ENCODE measurements around the gene RNF115. TPM values are rescaled to one million over a fixed set of nuclear protein-coding genes. Genes with fewer than 3 reads are reported as not detected.

The RNF115 gene
- total RNA-seq, 1 experiment from 2014 or later: 11.0 TPM

DNA sequence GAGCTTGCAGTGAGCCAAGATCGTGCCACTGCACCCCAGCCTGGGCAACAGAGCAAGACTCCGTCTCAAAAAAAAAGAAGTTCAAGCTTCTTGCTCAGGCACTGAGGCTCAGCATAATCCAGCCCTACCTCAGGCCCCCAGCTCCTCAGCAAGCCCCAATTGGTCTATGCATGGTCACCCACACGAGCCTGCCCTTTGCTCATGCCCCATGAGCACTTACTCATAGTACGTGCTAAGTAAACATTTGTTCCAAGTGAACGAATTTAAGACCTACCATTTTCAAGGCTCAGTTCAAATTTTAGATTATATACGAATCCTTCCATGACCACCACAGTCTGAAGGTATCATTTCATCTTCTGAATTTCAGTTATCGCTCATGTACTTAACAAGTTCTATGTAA, 121.1 kb downstream of the RNF115 start:
- peaks cover 10 to 12% of the 10 kb centered on the region in 2 experiments; a peak in 3 of 4 replicates for H3K4me1 Mint-ChIP-seq
- no peaks in the 10 kb centered on the region for H3K36me3 Mint-ChIP-seq (ENCODE audit: insufficient read depth in 1 of 3, low read depth in 3 of 3)
- H3K9me3 Mint-ChIP-seq: no peaks in the 10 kb centered on the region
- H4K91ac ChIP-seq (ENCODE audit: insufficient read length, low read depth, low read length): no peak overlapping the region
- no peak overlapping the region for H4K8ac ChIP-seq (replicated peaks; ENCODE audit: insufficient read length, low read depth, low read length)
- no peak overlapping the region for H3K4me3 Mint-ChIP-seq
- H3K4me1 ChIP-seq (ENCODE audit: insufficient read depth, low read length): peaks cover 2% of the 10 kb centered on the region; the same call in 1 of the 2 replicates
- H2BK12ac ChIP-seq (ENCODE audit: insufficient read length, low read depth, low read length): no peak overlapping the region
- H3K9ac ChIP-seq (ENCODE audit: extremely low read depth, insufficient read length, low read length): no peak overlapping the region
- H3T11ph ChIP-seq (ENCODE audit: low read length): no peak overlapping the region
- H3K79me2 ChIP-seq (ENCODE audit: insufficient read depth, low read length): no peaks in the 10 kb centered on the region
- H3K4ac ChIP-seq (ENCODE audit: low read depth, low read length): no peak overlapping the region
- no peak overlapping the region for H3K27ac Mint-ChIP-seq
- no peak overlapping the region for H3K4me2 ChIP-seq (ENCODE audit: insufficient read depth, insufficient read length, low read length)
- no peak overlapping the region for H2BK15ac ChIP-seq (ENCODE audit: low read depth, low read length)
- no peak overlapping the region for H2BK5ac ChIP-seq (ENCODE audit: insufficient read length, low read length)
- H3K18ac ChIP-seq (ENCODE audit: insufficient read length, low read depth, low read length): no peak overlapping the region
- H3K23ac ChIP-seq (ENCODE audit: insufficient read length, low read depth, low read length): no peak overlapping the region
- no peak overlapping the region for H4K5ac ChIP-seq (ENCODE audit: insufficient read length, low read depth, low read length)
- H3K9me3 ChIP-seq (ENCODE audit: control insufficient read depth, low read depth, low read length): no peaks in the 10 kb centered on the region
- no CpG with 5 or more reads among the region's 7 CpGs for WGBS (ENCODE audit: extremely low coverage, insufficient read length, low lambda C conversion rate)
- no peaks in the 10 kb centered on the region for H3K27me3 ChIP-seq (ENCODE audit: insufficient read depth, low read length)
- H3K56ac ChIP-seq (ENCODE audit: insufficient read length, low read depth, low read length): no peak overlapping the region
- no peaks in the 10 kb centered on the region for H4K20me1 ChIP-seq (ENCODE audit: control insufficient read depth, insufficient read depth, insufficient read length)
- peaks cover 5% of the 10 kb centered on the region for H3K27me3 Mint-ChIP-seq (ENCODE audit: low read depth)
- no peak overlapping the region for H2BK20ac ChIP-seq (ENCODE audit: low read depth, low read length, poor library complexity, severe bottlenecking)
- H3K79me1 ChIP-seq (ENCODE audit: insufficient read depth, low read depth, low read length, poor library complexity, severe bottlenecking): no peaks in the 10 kb centered on the region
- no peak overlapping the region for H3K14ac ChIP-seq (ENCODE audit: insufficient read depth, low read length)
- no peak overlapping the region for H2AFZ ChIP-seq (ENCODE audit: low read length)
- no peak overlapping the region for H3K27ac ChIP-seq (ENCODE audit: insufficient read length, low read depth, low read length)
- TF ChIP-seq, protein P1, sequence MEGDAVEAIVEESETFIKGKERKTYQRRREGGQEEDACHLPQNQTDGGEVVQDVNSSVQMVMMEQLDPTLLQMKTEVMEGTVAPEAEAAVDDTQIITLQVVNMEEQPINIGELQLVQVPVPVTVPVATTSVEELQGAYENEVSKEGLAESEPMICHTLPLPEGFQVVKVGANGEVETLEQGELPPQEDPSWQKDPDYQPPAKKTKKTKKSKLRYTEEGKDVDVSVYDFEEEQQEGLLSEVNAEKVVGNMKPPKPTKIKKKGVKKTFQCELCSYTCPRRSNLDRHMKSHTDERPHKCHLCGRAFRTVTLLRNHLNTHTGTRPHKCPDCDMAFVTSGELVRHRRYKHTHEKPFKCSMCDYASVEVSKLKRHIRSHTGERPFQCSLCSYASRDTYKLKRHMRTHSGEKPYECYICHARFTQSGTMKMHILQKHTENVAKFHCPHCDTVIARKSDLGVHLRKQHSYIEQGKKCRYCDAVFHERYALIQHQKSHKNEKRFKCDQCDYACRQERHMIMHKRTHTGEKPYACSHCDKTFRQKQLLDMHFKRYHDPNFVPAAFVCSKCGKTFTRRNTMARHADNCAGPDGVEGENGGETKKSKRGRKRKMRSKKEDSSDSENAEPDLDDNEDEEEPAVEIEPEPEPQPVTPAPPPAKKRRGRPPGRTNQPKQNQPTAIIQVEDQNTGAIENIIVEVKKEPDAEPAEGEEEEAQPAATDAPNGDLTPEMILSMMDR (conservative IDR thresholded peaks at IDR 0.05): no peak
- DNase-seq: no peak
- no peaks in the 10 kb centered on the region for H3K23me2 ChIP-seq (ENCODE audit: insufficient read length, low read depth, low read length, poor library complexity, severe bottlenecking)
- no peak overlapping the region for H2AK5ac ChIP-seq (ENCODE audit: insufficient read length, low read length)
- no peak overlapping the region for H2BK120ac ChIP-seq (ENCODE audit: low read depth, low read length, poor library complexity, severe bottlenecking)
